WTC11 (cell line): ENCODE results near the gene CLCN6. TPM values are rescaled to one million over a fixed set of nuclear protein-coding genes. Genes with fewer than 3 reads are reported as not detected.

Source experiments
- ATAC-seq: fragments of 200-7000 bp; cut with Tn5 transposase; 2 replicates; pipeline ENCODE4 v1.10.0; 2021; ENCODE audit warnings: mild to moderate bottlenecking, moderate library complexity
- CTCF ChIA-PET: fragments of 300-600 bp; sonication (Branson Sonifier 250); formaldehyde crosslinking; loops from one replicate; lab custom pipeline; 2021; ENCODE audit warnings: antibody characterized with exemption; lab: Charles Lee
- POLR2A ChIA-PET: fragments of 350-600 bp; sonication (Branson Sonifier 250); formaldehyde crosslinking; loops from one replicate; lab custom pipeline; 2021; ENCODE audit warnings: antibody characterized with exemption; lab: Charles Lee
- DNase-seq: peaks from one replicate; pipeline ENCODE4 v3.0.0; 2021; ENCODE audit warnings: low spot score
- H3K27ac Mint-ChIP-seq: 2 replicates; pipeline ENCODE4 v1.8.0; 2021; ENCODE audit warnings: mixed read lengths
- H3K27me3 Mint-ChIP-seq: 2 replicates; pipeline ENCODE4 v1.8.0; 2021; ENCODE audit warnings: low read depth, mild to moderate bottlenecking, moderate library complexity, mixed read lengths
- H3K36me3 Mint-ChIP-seq: 2 replicates; pipeline ENCODE4 v1.8.0; 2021; ENCODE audit warnings: mixed read lengths
- H3K4me1 Mint-ChIP-seq: 2 replicates; pipeline ENCODE4 v1.8.0; 2022; ENCODE audit warnings: mixed read lengths
- H3K4me3 Mint-ChIP-seq: 2 replicates; pipeline ENCODE4 v1.8.0; 2021; ENCODE audit warnings: mild to moderate bottlenecking, moderate library complexity, mixed read lengths
- H3K9me3 Mint-ChIP-seq: 2 replicates; pipeline ENCODE4 v1.8.0; 2021; ENCODE audit warnings: mixed read lengths
- EMX1 ChIP-seq: fragments of 250-450 bp; sonication (Bioruptor Pico); IDR thresholded peaks from 2 replicates; pipeline ENCODE4 v1.8.0; 2021; ENCODE audit warnings: mild to moderate bottlenecking
- FOXK1 ChIP-seq: sonication (generic); formaldehyde crosslinking; IDR thresholded peaks from 2 replicates; pipeline ENCODE4 v1.8.0; 2022; ENCODE audit warnings: mild to moderate bottlenecking, moderate library complexity, missing genetic modification reagents
- JUN ChIP-seq: sonication (generic); formaldehyde crosslinking; IDR thresholded peaks from 2 replicates; pipeline ENCODE4 v1.8.0; 2023; ENCODE audit warnings: mild to moderate bottlenecking, missing genetic modification reagents
- MXD4 ChIP-seq: fragments of 250-450 bp; sonication (Bioruptor Pico); IDR thresholded peaks from 2 replicates; pipeline ENCODE4 v1.8.0; 2021; ENCODE audit warnings: mild to moderate bottlenecking, moderate library complexity, borderline replicate concordance
- OVOL2 ChIP-seq: fragments of 250-450 bp; sonication (Bioruptor Pico); IDR thresholded peaks from 2 replicates; pipeline ENCODE4 v1.9.0; 2021; ENCODE audit warnings: mild to moderate bottlenecking, borderline replicate concordance
- PRRX2 ChIP-seq: fragments of 250-450 bp; sonication (Bioruptor Pico); IDR thresholded peaks from 2 replicates; pipeline ENCODE4 v1.8.0; 2021; ENCODE audit warnings: mild to moderate bottlenecking
- TEAD1 ChIP-seq: sonication (generic); formaldehyde crosslinking; IDR thresholded peaks from 2 replicates; pipeline ENCODE4 v1.8.0; 2022; ENCODE audit warnings: mild to moderate bottlenecking, missing genetic modification reagents
- TP53 ChIP-seq: sonication (generic); formaldehyde crosslinking; IDR thresholded peaks from 2 replicates; pipeline ENCODE4 v1.8.1; 2023; ENCODE audit warnings: mild to moderate bottlenecking, missing genetic modification reagents
- total RNA-seq: library from RNA; stranded (reverse); gene quantifications from 3 replicates; pipeline ENCODE4 v1.2.3, GENCODE V29; 2021
- TF ChIP-seq, protein P1 (sequence below): sonication (generic); formaldehyde crosslinking; IDR thresholded peaks from 2 replicates; pipeline ENCODE4 v1.8.1; 2022; ENCODE audit warnings: low read depth, mild to moderate bottlenecking, moderate library complexity, missing genetic modification reagents, borderline replicate concordance
- TF ChIP-seq, protein P2 (sequence below): sonication (generic); formaldehyde crosslinking; IDR thresholded peaks from 2 replicates; pipeline ENCODE4 v1.8.0; 2022; ENCODE audit warnings: missing genetic modification reagents
- TF ChIP-seq, protein P3 (sequence below): fragments of 250-450 bp; sonication (Bioruptor Pico); IDR thresholded peaks from 2 replicates; pipeline ENCODE4 v1.8.0; 2021; ENCODE audit warnings: mild to moderate bottlenecking
- TF ChIP-seq, protein P4 (sequence below): sonication (generic); formaldehyde crosslinking; IDR thresholded peaks from 2 replicates; pipeline ENCODE4 v1.8.1; 2022; ENCODE audit warnings: low read depth, missing genetic modification reagents, borderline replicate concordance
- TF ChIP-seq, protein P5 (sequence below): sonication (generic); formaldehyde crosslinking; IDR thresholded peaks from 2 replicates; pipeline ENCODE4 v1.8.1; 2022; ENCODE audit warnings: mild to moderate bottlenecking, moderate library complexity, missing genetic modification reagents
- TF ChIP-seq, protein P6 (sequence below): sonication (generic); formaldehyde crosslinking; IDR thresholded peaks from 2 replicates; pipeline ENCODE4 v1.8.0; 2022; ENCODE audit warnings: mild to moderate bottlenecking, missing genetic modification reagents

CLCN6 gene
- total RNA-seq, 1 experiment from 2014 or later, result 22.3 TPM

DNA sequence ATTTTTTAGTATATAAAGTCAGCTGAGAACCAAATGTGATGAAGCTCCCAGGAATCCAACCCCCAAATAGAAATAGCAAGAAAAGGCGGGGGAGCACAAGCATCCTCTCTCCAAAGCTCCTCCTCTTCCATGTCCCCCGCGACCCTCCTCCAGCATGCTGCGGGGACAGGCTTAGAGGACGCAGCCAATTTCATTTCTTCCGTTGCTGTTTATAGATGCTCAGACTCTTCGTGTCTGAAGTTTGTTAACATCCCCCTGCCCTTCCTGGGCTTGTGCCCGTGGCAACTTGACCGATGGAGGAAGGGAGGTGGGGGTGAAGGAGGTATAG, 42.3 kb downstream of the CLCN6 start:
- TF ChIP-seq, protein P1, sequence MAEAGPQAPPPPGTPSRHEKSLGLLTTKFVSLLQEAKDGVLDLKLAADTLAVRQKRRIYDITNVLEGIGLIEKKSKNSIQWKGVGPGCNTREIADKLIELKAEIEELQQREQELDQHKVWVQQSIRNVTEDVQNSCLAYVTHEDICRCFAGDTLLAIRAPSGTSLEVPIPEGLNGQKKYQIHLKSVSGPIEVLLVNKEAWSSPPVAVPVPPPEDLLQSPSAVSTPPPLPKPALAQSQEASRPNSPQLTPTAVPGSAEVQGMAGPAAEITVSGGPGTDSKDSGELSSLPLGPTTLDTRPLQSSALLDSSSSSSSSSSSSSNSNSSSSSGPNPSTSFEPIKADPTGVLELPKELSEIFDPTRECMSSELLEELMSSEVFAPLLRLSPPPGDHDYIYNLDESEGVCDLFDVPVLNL (CRISPR knock-in tag), result no peak
- no peaks in the 10 kb centered on the region; the same call in 1 of the 2 replicates for H3K27me3 Mint-ChIP-seq
- peaks cover 17% of the 10 kb centered on the region for H3K36me3 Mint-ChIP-seq
- ChIA-PET CTCF (interaction anchor here (2.1 to 3.5 kb wide), 2 partner anchors 10 to 27 kb away, joined by 5 to 21 read pairs; no protein-coding TSS in a partner anchor), POLR2A (no interaction called here)
- no peaks in the 10 kb centered on the region for H3K9me3 Mint-ChIP-seq
- H3K27ac Mint-ChIP-seq, result no peak overlapping the region; the same call in 1 of the 2 replicates
- no peak overlapping the region for H3K4me3 Mint-ChIP-seq
- H3K4me1 Mint-ChIP-seq, result no peaks in the 10 kb centered on the region
- no peak for ATAC-seq
- no peak for DNase-seq

DNA sequence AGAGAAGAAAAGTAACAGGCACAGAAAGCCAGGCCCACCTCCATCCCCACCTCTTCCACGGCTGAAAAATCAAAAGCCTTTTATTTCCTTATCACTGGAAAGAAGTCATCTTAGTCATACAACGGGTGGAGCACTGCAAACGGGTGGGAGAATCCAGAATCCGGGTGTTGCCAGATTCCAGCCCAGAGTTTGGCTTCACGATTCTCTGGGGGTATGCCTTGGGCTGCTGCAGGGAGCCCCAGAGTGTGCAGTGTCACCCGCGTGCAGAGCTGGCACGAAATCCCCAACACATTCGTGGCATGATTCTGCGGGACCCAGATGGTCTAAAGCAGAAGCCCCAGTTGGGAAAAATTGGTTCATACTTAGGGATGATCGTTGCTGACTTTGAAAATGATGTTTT, 44.2 kb downstream of the CLCN6 start:
- H3K4me3 Mint-ChIP-seq, result no peak overlapping the region
- TF ChIP-seq, protein P2, sequence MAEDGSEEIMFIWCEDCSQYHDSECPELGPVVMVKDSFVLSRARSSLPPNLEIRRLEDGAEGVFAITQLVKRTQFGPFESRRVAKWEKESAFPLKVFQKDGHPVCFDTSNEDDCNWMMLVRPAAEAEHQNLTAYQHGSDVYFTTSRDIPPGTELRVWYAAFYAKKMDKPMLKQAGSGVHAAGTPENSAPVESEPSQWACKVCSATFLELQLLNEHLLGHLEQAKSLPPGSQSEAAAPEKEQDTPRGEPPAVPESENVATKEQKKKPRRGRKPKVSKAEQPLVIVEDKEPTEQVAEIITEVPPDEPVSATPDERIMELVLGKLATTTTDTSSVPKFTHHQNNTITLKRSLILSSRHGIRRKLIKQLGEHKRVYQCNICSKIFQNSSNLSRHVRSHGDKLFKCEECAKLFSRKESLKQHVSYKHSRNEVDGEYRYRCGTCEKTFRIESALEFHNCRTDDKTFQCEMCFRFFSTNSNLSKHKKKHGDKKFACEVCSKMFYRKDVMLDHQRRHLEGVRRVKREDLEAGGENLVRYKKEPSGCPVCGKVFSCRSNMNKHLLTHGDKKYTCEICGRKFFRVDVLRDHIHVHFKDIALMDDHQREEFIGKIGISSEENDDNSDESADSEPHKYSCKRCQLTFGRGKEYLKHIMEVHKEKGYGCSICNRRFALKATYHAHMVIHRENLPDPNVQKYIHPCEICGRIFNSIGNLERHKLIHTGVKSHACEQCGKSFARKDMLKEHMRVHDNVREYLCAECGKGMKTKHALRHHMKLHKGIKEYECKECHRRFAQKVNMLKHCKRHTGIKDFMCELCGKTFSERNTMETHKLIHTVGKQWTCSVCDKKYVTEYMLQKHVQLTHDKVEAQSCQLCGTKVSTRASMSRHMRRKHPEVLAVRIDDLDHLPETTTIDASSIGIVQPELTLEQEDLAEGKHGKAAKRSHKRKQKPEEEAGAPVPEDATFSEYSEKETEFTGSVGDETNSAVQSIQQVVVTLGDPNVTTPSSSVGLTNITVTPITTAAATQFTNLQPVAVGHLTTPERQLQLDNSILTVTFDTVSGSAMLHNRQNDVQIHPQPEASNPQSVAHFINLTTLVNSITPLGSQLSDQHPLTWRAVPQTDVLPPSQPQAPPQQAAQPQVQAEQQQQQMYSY, result peak; percentile 88
- TF ChIP-seq, protein P3, sequence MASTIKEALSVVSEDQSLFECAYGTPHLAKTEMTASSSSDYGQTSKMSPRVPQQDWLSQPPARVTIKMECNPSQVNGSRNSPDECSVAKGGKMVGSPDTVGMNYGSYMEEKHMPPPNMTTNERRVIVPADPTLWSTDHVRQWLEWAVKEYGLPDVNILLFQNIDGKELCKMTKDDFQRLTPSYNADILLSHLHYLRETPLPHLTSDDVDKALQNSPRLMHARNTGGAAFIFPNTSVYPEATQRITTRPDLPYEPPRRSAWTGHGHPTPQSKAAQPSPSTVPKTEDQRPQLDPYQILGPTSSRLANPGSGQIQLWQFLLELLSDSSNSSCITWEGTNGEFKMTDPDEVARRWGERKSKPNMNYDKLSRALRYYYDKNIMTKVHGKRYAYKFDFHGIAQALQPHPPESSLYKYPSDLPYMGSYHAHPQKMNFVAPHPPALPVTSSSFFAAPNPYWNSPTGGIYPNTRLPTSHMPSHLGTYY (CRISPR knock-in tag), result no peak
- DNase-seq, result no peak
- H3K9me3 Mint-ChIP-seq, result no peaks in the 10 kb centered on the region
- no peaks in the 10 kb centered on the region; the same call in 1 of the 2 replicates for H3K27me3 Mint-ChIP-seq
- peaks cover 9% of the 10 kb centered on the region; the same call in 1 of the 2 replicates for H3K36me3 Mint-ChIP-seq
- ChIA-PET POLR2A (interaction anchor here (1.1 kb wide), 1 partner anchor 58 kb away, joined by 3 read pairs; no protein-coding TSS in a partner anchor), CTCF (interaction anchor here (0.6 to 1.2 kb wide), 3 partner anchors 10 to 168 kb away, joined by 3 to 4 read pairs (median 3); no protein-coding TSS in a partner anchor)
- H3K4me1 Mint-ChIP-seq, result no peaks in the 10 kb centered on the region
- H3K27ac Mint-ChIP-seq, result no peak overlapping the region
- ATAC-seq, result no peak

DNA sequence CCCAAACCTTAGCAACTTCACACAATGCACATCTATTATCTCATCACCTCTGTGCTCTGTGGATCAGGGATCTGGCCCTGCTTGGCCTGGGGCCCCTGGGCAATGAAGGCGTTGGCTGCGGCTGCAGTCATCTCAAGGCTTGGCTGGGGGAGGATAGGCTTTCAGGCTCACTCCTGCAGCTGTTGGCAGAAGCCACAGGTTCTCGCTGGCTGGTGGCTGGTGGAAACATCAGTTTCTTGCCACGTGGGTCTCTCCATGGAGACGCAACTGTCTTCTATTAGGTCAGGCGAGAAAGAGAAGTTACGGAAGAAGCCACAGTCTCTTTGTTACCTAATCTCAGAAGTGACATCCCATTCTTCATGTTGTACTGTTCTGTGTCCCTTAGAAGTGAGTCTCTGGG, 45.2 kb downstream of the CLCN6 start:
- ATAC-seq, result no peak
- POLR2A ChIA-PET, result no interaction called here
- TF ChIP-seq, protein P4, sequence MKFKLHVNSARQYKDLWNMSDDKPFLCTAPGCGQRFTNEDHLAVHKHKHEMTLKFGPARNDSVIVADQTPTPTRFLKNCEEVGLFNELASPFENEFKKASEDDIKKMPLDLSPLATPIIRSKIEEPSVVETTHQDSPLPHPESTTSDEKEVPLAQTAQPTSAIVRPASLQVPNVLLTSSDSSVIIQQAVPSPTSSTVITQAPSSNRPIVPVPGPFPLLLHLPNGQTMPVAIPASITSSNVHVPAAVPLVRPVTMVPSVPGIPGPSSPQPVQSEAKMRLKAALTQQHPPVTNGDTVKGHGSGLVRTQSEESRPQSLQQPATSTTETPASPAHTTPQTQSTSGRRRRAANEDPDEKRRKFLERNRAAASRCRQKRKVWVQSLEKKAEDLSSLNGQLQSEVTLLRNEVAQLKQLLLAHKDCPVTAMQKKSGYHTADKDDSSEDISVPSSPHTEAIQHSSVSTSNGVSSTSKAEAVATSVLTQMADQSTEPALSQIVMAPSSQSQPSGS (CRISPR knock-in tag), result no peak
- TF ChIP-seq OVOL2 (CRISPR knock-in tag), result no peak
- TF ChIP-seq FOXK1 (CRISPR knock-in tag), result no peak
- TF ChIP-seq TP53 (CRISPR knock-in tag), result no peak
- no peak for TF ChIP-seq PRRX2
- TF ChIP-seq, protein P5, sequence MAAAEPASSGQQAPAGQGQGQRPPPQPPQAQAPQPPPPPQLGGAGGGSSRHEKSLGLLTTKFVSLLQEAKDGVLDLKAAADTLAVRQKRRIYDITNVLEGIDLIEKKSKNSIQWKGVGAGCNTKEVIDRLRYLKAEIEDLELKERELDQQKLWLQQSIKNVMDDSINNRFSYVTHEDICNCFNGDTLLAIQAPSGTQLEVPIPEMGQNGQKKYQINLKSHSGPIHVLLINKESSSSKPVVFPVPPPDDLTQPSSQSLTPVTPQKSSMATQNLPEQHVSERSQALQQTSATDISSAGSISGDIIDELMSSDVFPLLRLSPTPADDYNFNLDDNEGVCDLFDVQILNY (CRISPR knock-in tag), result no peak
- no peak for TF ChIP-seq EMX1 (CRISPR knock-in tag)
- TF ChIP-seq JUN (CRISPR knock-in tag), result no peak
- TF ChIP-seq, protein P6, sequence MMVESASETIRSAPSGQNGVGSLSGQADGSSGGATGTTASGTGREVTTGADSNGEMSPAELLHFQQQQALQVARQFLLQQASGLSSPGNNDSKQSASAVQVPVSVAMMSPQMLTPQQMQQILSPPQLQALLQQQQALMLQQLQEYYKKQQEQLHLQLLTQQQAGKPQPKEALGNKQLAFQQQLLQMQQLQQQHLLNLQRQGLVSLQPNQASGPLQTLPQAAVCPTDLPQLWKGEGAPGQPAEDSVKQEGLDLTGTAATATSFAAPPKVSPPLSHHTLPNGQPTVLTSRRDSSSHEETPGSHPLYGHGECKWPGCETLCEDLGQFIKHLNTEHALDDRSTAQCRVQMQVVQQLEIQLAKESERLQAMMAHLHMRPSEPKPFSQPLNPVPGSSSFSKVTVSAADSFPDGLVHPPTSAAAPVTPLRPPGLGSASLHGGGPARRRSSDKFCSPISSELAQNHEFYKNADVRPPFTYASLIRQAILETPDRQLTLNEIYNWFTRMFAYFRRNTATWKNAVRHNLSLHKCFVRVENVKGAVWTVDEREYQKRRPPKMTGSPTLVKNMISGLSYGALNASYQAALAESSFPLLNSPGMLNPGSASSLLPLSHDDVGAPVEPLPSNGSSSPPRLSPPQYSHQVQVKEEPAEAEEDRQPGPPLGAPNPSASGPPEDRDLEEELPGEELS (CRISPR knock-in tag), result no peak
- TF ChIP-seq MXD4 (CRISPR knock-in tag), result no peak
- TF ChIP-seq TEAD1 (CRISPR knock-in tag), result no peak
- TF ChIP-seq, all 79 proteins: peak for 0
- no peaks in the 10 kb centered on the region for H3K4me1 Mint-ChIP-seq
- DNase-seq, result no peak
- peak overlapping the region; percentile 64; the same call in 1 of the 2 replicates for H3K27ac Mint-ChIP-seq
- no peaks in the 10 kb centered on the region for H3K36me3 Mint-ChIP-seq
- no peaks in the 10 kb centered on the region for H3K9me3 Mint-ChIP-seq
- H3K4me3 Mint-ChIP-seq, result no peak overlapping the region
- CTCF ChIA-PET, result interaction anchor here (1.2 kb wide), 1 partner anchor 9 kb away, joined by 4 read pairs; no protein-coding TSS in a partner anchor
- H3K27me3 Mint-ChIP-seq, result no peaks in the 10 kb centered on the region; the same call in 1 of the 2 replicates
